Adrenal gland (tissue), 5 donors: Measurements from ENCODE around the gene LACRT.
"Not testable (repeated sequence)": the region's sequence is repeated elsewhere in the genome, so short reads cannot be mapped to it uniquely, and the experiment has no call there.

Experiments used
- POLR2A ChIP-seq, 2 donors: fragments of 450-650 bp; IDR thresholded peaks; one replicate each; pipeline ENCODE4 v1.6.1; 2017; ENCODE audit warnings: antibody characterized with exemption in 2 of 2, mild to moderate bottlenecking in 2 of 2, moderate library complexity in 1 of 2
- TF ChIP-seq, protein P1 (sequence below), 6 experiments: fragments of 450-650 bp in 4 of 6; fragments of 200-600 bp in 2 of 6; sonication (generic) in 1 of 6; IDR thresholded peaks; 1 replicate in 5 of 6; 2 replicates in 1 of 6; pipeline versions ENCODE4 v1.5.1 to v1.8.0; 2016 to 2021; ENCODE audit warnings: antibody characterized with exemption in 6 of 6, mild to moderate bottlenecking in 2 of 6, moderate library complexity in 1 of 6
- donor health status: DM: no; HTN: no; CAD: no.

DNA sequence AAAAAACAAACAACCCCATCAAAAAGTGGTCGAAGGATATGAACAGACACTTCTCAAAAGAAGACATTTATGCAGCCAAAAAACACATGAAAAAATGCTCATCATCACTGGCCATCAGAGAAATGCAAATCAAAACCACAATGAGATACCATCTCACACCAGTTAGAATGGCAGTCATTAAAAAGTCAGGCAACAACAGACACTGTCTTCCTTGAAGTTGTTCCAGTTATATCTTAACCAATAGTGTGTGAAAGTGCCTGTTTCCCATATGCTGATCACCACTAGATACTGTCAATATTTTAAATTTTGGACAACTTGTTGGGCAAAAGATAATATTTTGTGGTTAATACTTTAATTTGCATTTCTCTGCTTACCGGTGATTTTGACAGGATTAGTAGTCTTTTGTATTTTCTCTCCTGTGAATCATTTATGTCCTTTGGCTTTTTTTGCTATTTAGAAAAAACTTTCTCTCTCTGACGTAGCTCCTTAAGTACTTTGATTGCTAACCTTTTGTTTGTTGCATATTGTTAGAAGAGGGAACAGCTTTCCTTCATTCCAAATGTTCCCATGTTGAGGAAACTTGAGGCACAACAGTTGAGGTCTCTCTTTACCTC lies 30.4 kb upstream of the LACRT start:
- TF ChIP-seq, protein P1, sequence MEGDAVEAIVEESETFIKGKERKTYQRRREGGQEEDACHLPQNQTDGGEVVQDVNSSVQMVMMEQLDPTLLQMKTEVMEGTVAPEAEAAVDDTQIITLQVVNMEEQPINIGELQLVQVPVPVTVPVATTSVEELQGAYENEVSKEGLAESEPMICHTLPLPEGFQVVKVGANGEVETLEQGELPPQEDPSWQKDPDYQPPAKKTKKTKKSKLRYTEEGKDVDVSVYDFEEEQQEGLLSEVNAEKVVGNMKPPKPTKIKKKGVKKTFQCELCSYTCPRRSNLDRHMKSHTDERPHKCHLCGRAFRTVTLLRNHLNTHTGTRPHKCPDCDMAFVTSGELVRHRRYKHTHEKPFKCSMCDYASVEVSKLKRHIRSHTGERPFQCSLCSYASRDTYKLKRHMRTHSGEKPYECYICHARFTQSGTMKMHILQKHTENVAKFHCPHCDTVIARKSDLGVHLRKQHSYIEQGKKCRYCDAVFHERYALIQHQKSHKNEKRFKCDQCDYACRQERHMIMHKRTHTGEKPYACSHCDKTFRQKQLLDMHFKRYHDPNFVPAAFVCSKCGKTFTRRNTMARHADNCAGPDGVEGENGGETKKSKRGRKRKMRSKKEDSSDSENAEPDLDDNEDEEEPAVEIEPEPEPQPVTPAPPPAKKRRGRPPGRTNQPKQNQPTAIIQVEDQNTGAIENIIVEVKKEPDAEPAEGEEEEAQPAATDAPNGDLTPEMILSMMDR (IDR thresholded peaks at IDR 0.05) = not testable (repeated sequence)
- TF ChIP-seq POLR2A (IDR thresholded peaks at IDR 0.05) = not testable (repeated sequence)
